Adipocyte (in vitro differentiated cells): ENCODE measurements around the gene AGTRAP.

ENCODE experiments used
- DNase-seq: peaks from one replicate; pipeline ENCODE4 v3.0.0-alpha.2; 2015; ENCODE audit warnings: low read depth
- H3K27me3 ChIP-seq: replicated peaks from 2 replicates; pipeline ENCODE4 v1.7.0; 2013; ENCODE audit warnings: mild to moderate bottlenecking, low read length, moderate library complexity; ENCODE audit not compliant: control insufficient read depth, insufficient read depth
- H3K36me3 ChIP-seq: 2 replicates; pipeline ENCODE4 v1.7.0; 2013; ENCODE audit warnings: low read length, mild to moderate bottlenecking, moderate library complexity; ENCODE audit not compliant: control insufficient read depth, insufficient read depth, severe bottlenecking
- H3K4me1 ChIP-seq: 2 replicates; pipeline ENCODE4 v1.7.0; 2013; ENCODE audit warnings: mild to moderate bottlenecking, low read length, moderate library complexity; ENCODE audit not compliant: control insufficient read depth, insufficient read depth
- H3K4me3 ChIP-seq: 2 replicates; pipeline ENCODE4 v1.7.0; 2013; ENCODE audit warnings: mild to moderate bottlenecking, low read length, moderate library complexity
- H3K9ac ChIP-seq: 2 replicates; pipeline ENCODE4 v1.7.0; 2013; ENCODE audit warnings: mild to moderate bottlenecking, low read length, moderate library complexity
- H3K9me3 ChIP-seq: 2 replicates; pipeline ENCODE4 v1.7.0; 2013; ENCODE audit warnings: mild to moderate bottlenecking, low read length, moderate library complexity; ENCODE audit not compliant: control insufficient read depth

AGTRAP gene

GRCh38 chr1:11752359-11753088, 16.6 kb downstream of the AGTRAP start:
- no peak for DNase-seq
- H3K27me3 ChIP-seq = peaks cover 17% of the 10 kb centered on the region
- peaks cover 6% of the 10 kb centered on the region for H3K9me3 ChIP-seq
- H3K4me1 ChIP-seq = no peaks in the 10 kb centered on the region
- no peak overlapping the region for H3K9ac ChIP-seq
- H3K4me3 ChIP-seq = no peak overlapping the region
- peaks cover 31% of the 10 kb centered on the region for H3K36me3 ChIP-seq

- DNase-seq = no peak
- no peaks in the 10 kb centered on the region for H3K4me1 ChIP-seq
- H3K36me3 ChIP-seq = peaks cover 23% of the 10 kb centered on the region
- H3K9me3 ChIP-seq = peaks cover 6% of the 10 kb centered on the region
- peaks cover 17% of the 10 kb centered on the region for H3K27me3 ChIP-seq
- H3K4me3 ChIP-seq = no peak overlapping the region
- no peak overlapping the region for H3K9ac ChIP-seq
Measured at GRCh38 chr1:11753555-11754208, 17.7 kb downstream of the AGTRAP start.

- Histone ChIP-seq H3K9me3 (peaks cover 6% of the 10 kb centered on the region), H3K9ac (no peak overlapping the region), H3K4me1 (no peaks in the 10 kb centered on the region), H3K27me3 (peaks cover 29% of the 10 kb centered on the region), H3K36me3 (no peaks in the 10 kb centered on the region), H3K4me3 (no peak overlapping the region)
- no peak for DNase-seq
Measured at GRCh38 chr1:11757047-11757446, 21.1 kb downstream of the AGTRAP start.

GRCh38 chr1:11759791-11760190, 23.9 kb downstream of the AGTRAP start:
- DNase-seq = no peak
- Histone ChIP-seq H3K4me1 (no peaks in the 10 kb centered on the region), H3K9me3 (peaks cover 6% of the 10 kb centered on the region), H3K27me3 (peaks cover 29% of the 10 kb centered on the region), H3K4me3 (no peak overlapping the region), H3K9ac (no peak overlapping the region), H3K36me3 (no peaks in the 10 kb centered on the region)

- H3K4me1 ChIP-seq = no peaks in the 10 kb centered on the region
- H3K9ac ChIP-seq = no peak overlapping the region
- peaks cover 35% of the 10 kb centered on the region for H3K27me3 ChIP-seq
- H3K9me3 ChIP-seq = peaks cover 6% of the 10 kb centered on the region
- no peak for DNase-seq
- no peaks in the 10 kb centered on the region for H3K36me3 ChIP-seq
- H3K4me3 ChIP-seq = no peak overlapping the region
Measured at GRCh38 chr1:11761285-11761684, 25.3 kb downstream of the AGTRAP start.

- Histone ChIP-seq H3K27me3 (peaks cover 36% of the 10 kb centered on the region), H3K4me3 (no peak within 1 kb of the TSS)
- DNase-seq = no peak
Measured at GRCh38 chr1:11761988-11762406, 26.1 kb downstream of the AGTRAP start, which contains the start of gene C1orf167. Gene C1orf167, plus strand, starts transcription at chr1:11762193. Its CDS starts 2,208 bp downstream, at chr1:11764401.

GRCh38 chr1:11764115-11764514, 28.2 kb downstream of the AGTRAP start:
- no peaks in the 10 kb centered on the region for H3K4me1 ChIP-seq
- no peak overlapping the region for H3K9ac ChIP-seq
- no peaks in the 10 kb centered on the region for H3K9me3 ChIP-seq
- no peaks in the 10 kb centered on the region for H3K36me3 ChIP-seq
- DNase-seq = no peak
- H3K27me3 ChIP-seq = peaks cover 42% of the 10 kb centered on the region
- no peak overlapping the region for H3K4me3 ChIP-seq

More at GRCh38 chr1:11761988-11762406, 26.1 kb downstream of the AGTRAP start, which contains the start of gene C1orf167:
- no peak within 1 kb of the TSS for H3K9ac ChIP-seq
- no peaks in the 10 kb centered on the region for H3K36me3 ChIP-seq
- no peaks in the 10 kb centered on the region for H3K4me1 ChIP-seq
- H3K9me3 ChIP-seq = peaks cover 4% of the 10 kb centered on the region

- H3K27me3 ChIP-seq = peaks cover 42% of the 10 kb centered on the region
- H3K4me3 ChIP-seq = no peak overlapping the region
- DNase-seq = no peak
Measured at GRCh38 chr1:11764519-11764918, 28.6 kb downstream of the AGTRAP start.

GRCh38 chr1:11765661-11766428, 29.9 kb downstream of the AGTRAP start:
- no peaks in the 10 kb centered on the region for H3K9me3 ChIP-seq
- no peaks in the 10 kb centered on the region for H3K4me1 ChIP-seq
- H3K36me3 ChIP-seq = no peaks in the 10 kb centered on the region
- no peak for DNase-seq
- peaks cover 36% of the 10 kb centered on the region for H3K27me3 ChIP-seq
- no peak overlapping the region for H3K4me3 ChIP-seq
- no peak overlapping the region for H3K9ac ChIP-seq

More at GRCh38 chr1:11764519-11764918, 28.6 kb downstream of the AGTRAP start:
- Histone ChIP-seq H3K4me1 (no peaks in the 10 kb centered on the region), H3K9me3 (no peaks in the 10 kb centered on the region), H3K36me3 (no peaks in the 10 kb centered on the region), H3K9ac (no peak overlapping the region)

- no peaks in the 10 kb centered on the region for H3K9me3 ChIP-seq
- H3K4me1 ChIP-seq = no peaks in the 10 kb centered on the region
- DNase-seq = no peak
- peaks cover 36% of the 10 kb centered on the region for H3K27me3 ChIP-seq
- H3K9ac ChIP-seq = no peak overlapping the region
- no peaks in the 10 kb centered on the region for H3K36me3 ChIP-seq
- no peak overlapping the region for H3K4me3 ChIP-seq
Measured at GRCh38 chr1:11766429-11766776, 30.5 kb downstream of the AGTRAP start.
